BLaER1 treated with 17β-estradiol and CSF1 and Interleukin-3, amounts not matched to agents 10 nM and 100 nM (cell line): ENCODE data around the gene NRROS.

Experiments used
- H3K27ac ChIP-seq, 11 experiments: shearing (Covaris generic); formaldehyde crosslinking; 2 replicates each; pipeline ENCODE4 v1.8.1; 2022
- H3K27me3 ChIP-seq, 11 experiments: shearing (Covaris generic); formaldehyde crosslinking; 2 replicates each; pipeline ENCODE4 v1.8.1; 2022
- H3K36me3 ChIP-seq, 11 experiments: shearing (Covaris generic); formaldehyde crosslinking; 2 replicates each; pipeline ENCODE4 v1.8.1; 2022
- H3K4me1 ChIP-seq, 10 experiments: shearing (Covaris generic); formaldehyde crosslinking; 2 replicates each; pipeline ENCODE4 v1.8.1; 2022
- H3K4me2 ChIP-seq, 11 experiments: shearing (Covaris generic); formaldehyde crosslinking; 2 replicates each; pipeline ENCODE4 v1.8.1; 2022
- H3K4me3 ChIP-seq, 10 experiments: shearing (Covaris generic); formaldehyde crosslinking; 2 replicates each; pipeline ENCODE4 v1.8.1; 2022
- H3K9ac ChIP-seq, 11 experiments: shearing (Covaris generic); formaldehyde crosslinking; 2 replicates each; pipeline ENCODE4 v1.8.1; 2022
- H3K9me3 ChIP-seq, 11 experiments: shearing (Covaris generic); formaldehyde crosslinking; replicated peaks in 1 of 11; 2 replicates each; pipeline ENCODE4 v1.8.1; 2022
- H4K20me1 ChIP-seq, 11 experiments: shearing (Covaris generic); formaldehyde crosslinking; 2 replicates each; pipeline ENCODE4 v1.8.1; 2022
- Cebpa-rat ChIP-seq, 11 experiments: shearing (Covaris generic); IDR thresholded peaks; 2 replicates each; pipeline ENCODE4 v1.8.1; 2022

The NRROS gene

GRCh38 chr3:196689941-196690660 lies 50.6 kb downstream of the NRROS start:
- H3K36me3 ChIP-seq: peaks cover 0 to 3% (median 0%) of the 10 kb centered on the region in 11 experiments; a peak in 1 of 22 replicates
- H3K27ac ChIP-seq: peak overlapping the region; percentile 85 to 97 (median 93)
- H3K9ac ChIP-seq: peak overlapping the region in 10 of 11 experiments; percentile 14 to 80 (median 50); a peak in 15 of 22 replicates
- no peaks in the 10 kb centered on the region for H3K27me3 ChIP-seq
- H4K20me1 ChIP-seq: no peaks in the 10 kb centered on the region
- peak overlapping the region; percentile 42 to 90 (median 74) for H3K4me2 ChIP-seq
- peak in 2 of 11 experiments; percentile 23 to 43; a peak in 1 of 22 replicates for TF ChIP-seq Cebpa-rat (IDR thresholded peaks at IDR 0.05)
- H3K9me3 ChIP-seq: peaks cover 0 to 31% (median 0%) of the 10 kb centered on the region in 11 experiments; a peak in 3 of 22 replicates
- H3K4me3 ChIP-seq: peak overlapping the region in 5 of 10 experiments; percentile 5 to 43 (median 33); a peak in 7 of 20 replicates
- H3K4me1 ChIP-seq: peaks cover 56 to 96% (median 91%) of the 10 kb centered on the region in 10 experiments

GRCh38 chr3:196691386-196691785 lies 51.9 kb downstream of the NRROS start:
- peak overlapping the region in 6 of 11 experiments; percentile 67 to 89 (median 80); a peak in 12 of 22 replicates for H3K4me2 ChIP-seq
- H3K9ac ChIP-seq: 0 out of 22 replicates have a peak overlapping the region, but pooled peaks of 1 of the 11 experiments have one; percentile 73
- peaks cover 0 to 3% (median 0%) of the 10 kb centered on the region in 11 experiments; a peak in 1 of 22 replicates for H3K36me3 ChIP-seq
- peak overlapping the region in 1 of 10 experiments; percentile 41; a peak in 1 of 20 replicates for H3K4me3 ChIP-seq
- no peaks in the 10 kb centered on the region for H3K27me3 ChIP-seq
- peaks cover 43 to 87% (median 78%) of the 10 kb centered on the region in 10 experiments for H3K4me1 ChIP-seq
- H3K9me3 ChIP-seq: peaks cover 0 to 31% (median 0%) of the 10 kb centered on the region in 11 experiments; a peak in 5 of 22 replicates
- no peaks in the 10 kb centered on the region for H4K20me1 ChIP-seq
- no peak for TF ChIP-seq Cebpa-rat (IDR thresholded peaks at IDR 0.05)
- H3K27ac ChIP-seq: peak overlapping the region in 8 of 11 experiments; percentile 91 to 97 (median 93); a peak in 13 of 22 replicates

GRCh38 chr3:196694202-196694638 lies 54.7 kb downstream of the NRROS start:
- no peaks in the 10 kb centered on the region for H4K20me1 ChIP-seq
- no peak for TF ChIP-seq Cebpa-rat (IDR thresholded peaks at IDR 0.05)
- peaks cover 0 to 31% (median 8%) of the 10 kb centered on the region in 11 experiments; a peak in 7 of 22 replicates for H3K9me3 ChIP-seq
- H3K36me3 ChIP-seq: peaks cover 0 to 3% (median 0%) of the 10 kb centered on the region in 11 experiments; a peak in 2 of 22 replicates
- no peak overlapping the region for H3K4me3 ChIP-seq
- H3K4me1 ChIP-seq: peaks cover 20 to 59% (median 53%) of the 10 kb centered on the region in 10 experiments
- H3K27ac ChIP-seq: peak overlapping the region in 7 of 11 experiments; percentile 11 to 67 (median 57); a peak in 12 of 22 replicates
- peak overlapping the region in 1 of 11 experiments; percentile 7; a peak in 2 of 22 replicates for H3K9ac ChIP-seq
- H3K4me2 ChIP-seq: peak overlapping the region in 7 of 11 experiments; percentile 20 to 89 (median 67); a peak in 11 of 22 replicates
- no peaks in the 10 kb centered on the region for H3K27me3 ChIP-seq

- Histone ChIP-seq H3K27me3 (no peaks in the 10 kb centered on the region), H3K4me2 (no peak overlapping the region; a peak in 1 of 22 replicates), H3K36me3 (peaks cover 0 to 3% (median 0%) of the 10 kb centered on the region in 11 experiments; a peak in 2 of 22 replicates), H3K9ac (no peak overlapping the region), H3K4me3 (no peak overlapping the region), H3K4me1 (peaks cover 11 to 50% (median 43%) of the 10 kb centered on the region in 10 experiments), H3K9me3 (peaks cover 0 to 24% (median 8%) of the 10 kb centered on the region in 11 experiments; a peak in 7 of 22 replicates), H3K27ac (peak overlapping the region in 6 of 11 experiments; percentile 4 to 67 (median 26); a peak in 7 of 22 replicates), H4K20me1 (no peaks in the 10 kb centered on the region)
- TF ChIP-seq Cebpa-rat (IDR thresholded peaks at IDR 0.05): no peak
Observed at GRCh38 chr3:196694941-196695848, 55.7 kb downstream of the NRROS start.

GRCh38 chr3:196695849-196696226 lies 56.3 kb downstream of the NRROS start:
- H3K27me3 ChIP-seq: no peaks in the 10 kb centered on the region
- no peak for TF ChIP-seq Cebpa-rat (IDR thresholded peaks at IDR 0.05)

GRCh38 chr3:196697270-196697669 lies 57.8 kb downstream of the NRROS start:
- peaks cover 0 to 15% (median 8%) of the 10 kb centered on the region in 11 experiments; a peak in 6 of 22 replicates for H3K9me3 ChIP-seq
- peaks cover 6 to 37% (median 24%) of the 10 kb centered on the region in 10 experiments; a peak in 16 of 20 replicates for H3K4me1 ChIP-seq
- TF ChIP-seq Cebpa-rat (IDR thresholded peaks at IDR 0.05): no peak
- no peaks in the 10 kb centered on the region for H4K20me1 ChIP-seq
- H3K4me2 ChIP-seq: 0 out of 22 replicates have a peak overlapping the region, but pooled peaks of 1 of the 11 experiments have one; percentile 11
- H3K9ac ChIP-seq: no peak overlapping the region
- no peak overlapping the region for H3K4me3 ChIP-seq
- no peak overlapping the region for H3K27ac ChIP-seq
- no peaks in the 10 kb centered on the region; a peak in 1 of 22 replicates for H3K36me3 ChIP-seq
- H3K27me3 ChIP-seq: no peaks in the 10 kb centered on the region

More at GRCh38 chr3:196695849-196696226, 56.3 kb downstream of the NRROS start:
- H3K4me2 ChIP-seq: no peak overlapping the region
- H3K4me3 ChIP-seq: no peak overlapping the region
- H3K4me1 ChIP-seq: peaks cover 6 to 50% (median 36%) of the 10 kb centered on the region in 10 experiments; a peak in 16 of 20 replicates
- H3K9ac ChIP-seq: no peak overlapping the region
- H3K9me3 ChIP-seq: peaks cover 0 to 18% (median 8%) of the 10 kb centered on the region in 11 experiments; a peak in 7 of 22 replicates
- peaks cover 0 to 2% (median 0%) of the 10 kb centered on the region in 11 experiments; a peak in 2 of 22 replicates for H3K36me3 ChIP-seq
- no peaks in the 10 kb centered on the region for H4K20me1 ChIP-seq
- H3K27ac ChIP-seq: no peak overlapping the region

- Histone ChIP-seq H3K27ac (no peak overlapping the region), H3K4me2 (no peak overlapping the region), H3K4me3 (no peak overlapping the region), H4K20me1 (no peaks in the 10 kb centered on the region), H3K9ac (no peak overlapping the region), H3K9me3 (peaks cover 0 to 15% (median 6%) of the 10 kb centered on the region in 11 experiments; a peak in 5 of 22 replicates), H3K27me3 (no peaks in the 10 kb centered on the region), H3K36me3 (no peaks in the 10 kb centered on the region; a peak in 1 of 22 replicates), H3K4me1 (peaks cover 0 to 16% (median 6%) of the 10 kb centered on the region in 10 experiments; a peak in 7 of 20 replicates)
- TF ChIP-seq Cebpa-rat (IDR thresholded peaks at IDR 0.05): no peak
Observed at GRCh38 chr3:196699749-196700148, 60.3 kb downstream of the NRROS start.

GRCh38 chr3:196700801-196701200 lies 61.3 kb downstream of the NRROS start:
- Histone ChIP-seq H3K36me3 (no peaks in the 10 kb centered on the region; a peak in 2 of 22 replicates), H3K27me3 (no peaks in the 10 kb centered on the region), H3K27ac (no peak overlapping the region), H3K4me3 (no peak overlapping the region), H3K4me2 (peak overlapping the region in 1 of 11 experiments; percentile 0; a peak in 1 of 22 replicates), H4K20me1 (no peaks in the 10 kb centered on the region), H3K9ac (no peak overlapping the region), H3K4me1 (peaks cover 0 to 12% (median 6%) of the 10 kb centered on the region in 10 experiments; a peak in 11 of 20 replicates), H3K9me3 (peaks cover 0 to 15% (median 6%) of the 10 kb centered on the region in 11 experiments; a peak in 5 of 22 replicates)
- TF ChIP-seq Cebpa-rat (IDR thresholded peaks at IDR 0.05): no peak
